HG02588 (cell line): ENCODE results near the gene TRIM44.
"Not testable (repeated sequence)": the region's sequence is repeated elsewhere in the genome, so short reads cannot be mapped to it uniquely, and the experiment has no call there.

Source experiments
- ATAC-seq: cut with Tn5 transposase; IDR thresholded peaks from one replicate; pipeline ENCODE4 v1.9.1; 2021; ENCODE audit warnings: mild to moderate bottlenecking, moderate library complexity; ENCODE audit not compliant: unreplicated experiment

Gene TRIM44

GRCh38 chr11:35846874-35847273, 184.3 kb downstream of the TRIM44 start:
- ATAC-seq: no peak

GRCh38 chr11:35847473-35847872, 184.9 kb downstream of the TRIM44 start:
- no peak for ATAC-seq

GRCh38 chr11:35848616-35849015, 186.0 kb downstream of the TRIM44 start:
- ATAC-seq: no peak

GRCh38 chr11:35850191-35850590, 187.6 kb downstream of the TRIM44 start:
- no peak for ATAC-seq

GRCh38 chr11:35851342-35851741, 188.8 kb downstream of the TRIM44 start:
- no peak for ATAC-seq

GRCh38 chr11:35852056-35852455, 189.5 kb downstream of the TRIM44 start:
- no peak for ATAC-seq

GRCh38 chr11:35853971-35854370, 191.4 kb downstream of the TRIM44 start:
- no peak for ATAC-seq

GRCh38 chr11:35855671-35856070, 193.1 kb downstream of the TRIM44 start:
- ATAC-seq: no peak

- no peak for ATAC-seq
These were observed 193.7 kb downstream of the TRIM44 start for GRCh38 chr11:35856259-35856658.

- ATAC-seq: no peak
These were observed 194.2 kb downstream of the TRIM44 start for GRCh38 chr11:35856756-35857155.

- ATAC-seq: no peak
These were observed 195.3 kb downstream of the TRIM44 start for GRCh38 chr11:35857922-35858321.

GRCh38 chr11:35859301-35859700, 196.7 kb downstream of the TRIM44 start:
- no peak for ATAC-seq

- not testable (repeated sequence) for ATAC-seq
These were observed 197.6 kb downstream of the TRIM44 start for GRCh38 chr11:35860194-35860593.

GRCh38 chr11:35861191-35861590, 198.6 kb downstream of the TRIM44 start:
- no peak for ATAC-seq

GRCh38 chr11:35862666-35863065, 200.1 kb downstream of the TRIM44 start:
- no peak for ATAC-seq

GRCh38 chr11:35864131-35864530, 201.6 kb downstream of the TRIM44 start:
- ATAC-seq: no peak

- no peak for ATAC-seq
These were observed 204.0 kb downstream of the TRIM44 start for GRCh38 chr11:35866601-35867000.
